GM19328 (cell line): Measurements from ENCODE around the gene PRKACB.

Experiments used
- ATAC-seq: cut with Tn5 transposase; IDR thresholded peaks from one replicate; pipeline ENCODE4 v1.9.1; 2021; ENCODE audit warnings: mild to moderate bottlenecking, moderate library complexity; ENCODE audit not compliant: unreplicated experiment

The PRKACB gene

GRCh38 chr1:84143796-84144565 is at the start of gene PRKACB:
Gene PRKACB (plus strand): TSS chr1:84144271. CDS start chr1:84144362, 91 bp downstream.
- ATAC-seq = peak; percentile 86

- ATAC-seq = no peak
Observed at GRCh38 chr1:84095308-84095707, 48.8 kb upstream of the PRKACB start.

DNA sequence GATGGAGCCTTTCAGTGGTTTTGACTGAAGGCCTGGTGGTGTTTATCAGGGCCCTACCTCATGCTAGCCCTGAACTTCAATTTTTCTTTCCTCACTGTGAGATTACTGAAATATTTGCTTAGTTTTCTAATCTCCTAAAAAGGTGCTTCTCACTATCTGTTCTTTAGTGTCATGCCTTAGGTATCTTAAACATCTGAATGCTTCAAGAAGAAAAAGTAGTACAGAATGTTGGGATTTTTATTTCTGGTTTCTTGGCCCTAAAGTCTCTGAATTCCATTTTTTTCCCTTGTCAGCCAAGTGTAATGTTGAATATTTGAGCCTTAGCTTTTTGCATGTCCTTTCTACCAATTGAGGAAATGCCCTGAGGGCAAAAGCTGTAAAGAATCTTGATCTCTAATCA is 47.9 kb upstream of the PRKACB start:
- ATAC-seq = no peak

DNA sequence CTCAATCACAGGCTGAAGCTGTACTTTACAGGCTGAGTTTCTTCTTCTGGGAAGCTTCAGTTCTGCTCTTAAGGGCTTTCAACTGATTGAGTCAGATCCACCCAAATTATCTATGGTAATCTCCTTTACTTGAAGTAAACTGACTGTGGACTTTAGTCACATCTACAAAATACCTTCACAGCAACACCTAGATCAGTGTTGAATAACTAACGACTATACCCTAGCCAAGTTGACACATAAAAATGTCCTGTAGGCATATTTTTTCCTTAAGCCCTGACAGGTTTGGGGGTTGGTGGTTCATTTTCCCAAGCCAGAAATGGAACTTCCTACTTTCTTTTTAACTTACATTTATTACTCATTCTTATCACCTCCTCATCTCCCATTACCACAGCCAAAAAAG is 42.9 kb upstream of the PRKACB start:
- ATAC-seq = no peak

GRCh38 chr1:84103197-84103992 is 40.7 kb upstream of the PRKACB start:
- ATAC-seq = no peak

DNA sequence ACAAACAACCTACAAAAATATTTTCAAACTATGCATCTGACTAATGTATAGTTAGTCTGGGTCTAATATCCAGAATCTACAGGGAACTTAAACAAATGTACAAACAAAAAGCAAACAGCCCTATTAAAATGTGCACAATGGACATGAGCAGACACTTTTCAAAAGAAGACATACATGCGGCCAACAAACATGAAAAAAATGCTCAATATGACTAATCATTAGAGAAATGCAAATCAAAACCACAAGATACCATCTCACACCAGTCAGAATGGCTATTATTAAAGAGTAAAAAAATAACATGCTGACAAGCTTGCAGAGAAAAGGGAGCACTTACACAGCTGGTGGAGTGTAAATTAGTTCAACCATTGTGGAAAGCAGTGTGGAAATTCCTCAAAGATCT is 36.5 kb upstream of the PRKACB start:
- peak; percentile 63 for ATAC-seq

- no peak for ATAC-seq
Observed at GRCh38 chr1:84107955-84108354, 36.1 kb upstream of the PRKACB start.

- ATAC-seq = no peak
Observed at GRCh38 chr1:84108900-84109578, 35.0 kb upstream of the PRKACB start.

GRCh38 chr1:84110629-84111028 is 33.4 kb upstream of the PRKACB start:
- no peak for ATAC-seq

DNA sequence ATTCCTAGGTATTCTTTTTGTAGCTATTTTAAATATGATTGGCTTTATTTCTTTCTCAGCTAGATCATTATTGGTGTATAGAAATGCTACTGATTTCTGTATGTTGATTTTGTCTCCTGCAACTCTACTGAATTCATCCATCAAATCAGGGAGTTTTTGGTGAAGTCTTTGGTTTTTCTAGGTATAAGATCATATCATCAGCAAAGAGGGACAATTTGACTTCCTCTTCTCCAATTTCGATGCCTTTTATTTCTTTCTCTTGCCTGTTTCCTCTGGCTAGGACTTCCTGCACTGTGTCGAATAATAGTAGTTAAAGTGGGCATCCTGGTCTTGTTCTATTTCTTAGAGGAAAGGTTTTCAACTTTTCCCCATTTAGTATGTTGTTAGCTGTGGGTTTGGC is 27.5 kb upstream of the PRKACB start:
- ATAC-seq = no peak

DNA sequence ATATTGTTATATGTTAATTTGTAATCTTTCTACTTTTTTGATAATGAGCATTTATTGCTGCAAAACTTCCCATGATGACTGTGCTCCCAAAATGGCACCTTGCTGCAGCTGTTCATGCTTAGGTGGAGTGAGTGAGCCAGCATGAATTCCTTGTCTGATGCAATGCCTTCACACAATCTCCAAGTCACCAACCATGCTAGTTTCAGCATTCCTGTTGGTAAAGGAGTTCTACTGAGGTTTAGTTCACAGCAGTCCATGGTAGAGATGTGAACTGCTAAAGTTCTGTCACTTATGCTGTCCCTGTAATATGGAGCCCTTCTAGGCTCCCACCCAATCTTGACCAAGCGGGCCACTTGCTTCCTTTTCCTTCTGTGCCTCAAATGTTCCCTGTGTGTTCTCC is 26.2 kb upstream of the PRKACB start:
- ATAC-seq = no peak

DNA sequence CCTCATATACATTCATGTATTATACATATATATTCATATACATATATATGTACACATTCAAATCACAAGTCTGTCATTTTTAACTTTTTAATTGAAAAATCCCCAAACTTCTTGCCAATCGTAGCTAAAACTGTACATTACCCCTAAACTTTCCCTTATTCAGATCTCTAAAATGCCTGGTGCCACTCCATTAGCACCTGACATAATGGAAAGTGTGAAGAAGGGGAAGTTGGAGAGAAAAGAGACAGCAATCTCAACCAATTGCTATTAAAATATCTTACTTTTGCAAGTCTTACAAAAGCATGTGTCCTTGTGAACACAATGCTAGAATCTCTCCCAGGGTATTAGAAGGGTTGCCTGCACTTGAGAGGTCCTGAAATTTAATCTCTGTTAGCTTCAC is 22.7 kb upstream of the PRKACB start:
- ATAC-seq = no peak

GRCh38 chr1:84122780-84123382 is 21.2 kb upstream of the PRKACB start:
- peak; percentile 62 for ATAC-seq

DNA sequence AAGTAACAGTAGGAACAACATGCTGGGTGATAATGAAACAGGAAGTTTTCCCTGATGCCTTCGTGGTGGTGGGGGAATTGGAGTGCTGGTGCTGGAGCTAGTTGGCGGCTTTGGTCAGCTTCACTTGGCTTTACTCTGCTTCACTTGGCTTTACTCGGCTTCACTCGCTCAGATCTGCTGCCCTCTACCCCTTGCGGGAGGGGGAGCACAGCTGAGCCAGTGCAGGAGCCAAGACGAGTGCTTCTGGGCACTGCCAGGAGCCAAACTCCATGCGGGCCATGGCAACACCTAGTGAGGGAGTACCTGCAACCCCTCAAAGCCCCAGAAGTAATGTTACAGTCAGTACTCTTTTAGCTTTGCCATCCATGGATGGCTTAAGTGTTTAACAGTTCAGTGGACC is 10.6 kb upstream of the PRKACB start:
- no peak for ATAC-seq

DNA sequence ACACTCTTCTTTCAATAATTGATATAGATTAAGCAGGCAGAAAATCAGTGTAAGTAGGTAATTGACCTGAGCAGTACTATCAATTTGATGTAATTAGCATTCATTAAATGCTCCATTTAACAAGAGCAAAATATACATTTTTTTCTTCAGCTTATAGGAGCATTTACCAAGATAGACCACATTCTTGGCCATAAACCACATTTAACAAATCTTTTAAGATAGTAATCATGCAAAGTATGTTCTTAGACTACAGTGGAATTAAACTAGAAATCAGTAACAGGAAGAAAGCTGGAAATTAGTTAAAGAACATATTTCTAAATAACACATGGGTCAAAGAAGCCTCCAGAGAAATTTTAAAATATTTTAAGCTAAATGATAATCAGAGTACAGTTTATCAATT is 8.7 kb upstream of the PRKACB start:
- ATAC-seq = no peak

DNA sequence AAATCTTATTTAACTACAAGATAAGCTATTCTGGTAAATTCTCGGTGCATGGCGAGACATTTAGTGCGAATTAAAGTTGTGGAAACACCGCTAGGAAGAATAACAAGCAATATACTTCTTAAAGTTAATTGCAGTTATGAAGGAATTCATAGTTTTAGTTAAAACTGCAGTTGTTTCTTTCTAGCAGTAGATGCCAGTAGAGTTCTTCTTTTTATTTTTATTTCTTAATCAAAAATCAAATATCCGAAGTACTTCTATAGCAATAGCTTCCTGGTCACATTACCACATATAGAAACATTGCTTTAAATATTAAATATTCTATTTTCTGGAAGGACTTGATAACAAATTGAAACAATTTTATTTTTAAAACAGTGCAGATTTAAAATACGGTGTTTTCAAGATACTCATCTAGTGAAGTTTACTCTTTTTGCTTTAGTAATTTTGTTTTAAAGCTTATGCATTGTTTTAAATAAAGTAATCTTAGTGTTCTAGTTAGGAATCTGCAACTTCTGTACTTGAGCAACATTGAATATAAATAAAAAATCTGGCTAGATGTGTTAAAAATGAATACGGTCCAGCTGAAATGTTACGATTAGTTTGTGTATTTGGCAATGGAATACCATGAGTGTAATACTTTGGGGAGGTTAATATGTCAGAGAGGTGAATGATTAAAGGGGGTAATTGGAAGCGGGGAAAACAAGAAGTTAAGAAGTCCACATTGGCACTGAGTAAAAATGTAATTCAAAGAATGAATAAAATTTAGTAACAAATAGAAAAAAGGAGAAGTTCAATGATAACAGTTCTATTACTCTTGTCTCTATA is 2.7 kb upstream of the PRKACB start:
- no peak for ATAC-seq

- no peak for ATAC-seq
Observed at GRCh38 chr1:84145068-84145467, 997 bp downstream of the PRKACB start.

- no peak for ATAC-seq
Observed at GRCh38 chr1:84146411-84147032, 2.5 kb downstream of the PRKACB start.

GRCh38 chr1:84148758-84149157 is 4.7 kb downstream of the PRKACB start:
- ATAC-seq = no peak

GRCh38 chr1:84152649-84153056 is 8.6 kb downstream of the PRKACB start:
- no peak for ATAC-seq
